GM19099 (cell line): Measurements from ENCODE around the gene LAMB2.

ENCODE experiments used
- POLR2A ChIP-seq: IDR thresholded peaks from 3 replicates; pipeline ENCODE4 v1.6.1; 2011; ENCODE audit warnings: low read depth; ENCODE audit not compliant: insufficient read length; ENCODE audit errors: extremely low read depth

Gene LAMB2

DNA sequence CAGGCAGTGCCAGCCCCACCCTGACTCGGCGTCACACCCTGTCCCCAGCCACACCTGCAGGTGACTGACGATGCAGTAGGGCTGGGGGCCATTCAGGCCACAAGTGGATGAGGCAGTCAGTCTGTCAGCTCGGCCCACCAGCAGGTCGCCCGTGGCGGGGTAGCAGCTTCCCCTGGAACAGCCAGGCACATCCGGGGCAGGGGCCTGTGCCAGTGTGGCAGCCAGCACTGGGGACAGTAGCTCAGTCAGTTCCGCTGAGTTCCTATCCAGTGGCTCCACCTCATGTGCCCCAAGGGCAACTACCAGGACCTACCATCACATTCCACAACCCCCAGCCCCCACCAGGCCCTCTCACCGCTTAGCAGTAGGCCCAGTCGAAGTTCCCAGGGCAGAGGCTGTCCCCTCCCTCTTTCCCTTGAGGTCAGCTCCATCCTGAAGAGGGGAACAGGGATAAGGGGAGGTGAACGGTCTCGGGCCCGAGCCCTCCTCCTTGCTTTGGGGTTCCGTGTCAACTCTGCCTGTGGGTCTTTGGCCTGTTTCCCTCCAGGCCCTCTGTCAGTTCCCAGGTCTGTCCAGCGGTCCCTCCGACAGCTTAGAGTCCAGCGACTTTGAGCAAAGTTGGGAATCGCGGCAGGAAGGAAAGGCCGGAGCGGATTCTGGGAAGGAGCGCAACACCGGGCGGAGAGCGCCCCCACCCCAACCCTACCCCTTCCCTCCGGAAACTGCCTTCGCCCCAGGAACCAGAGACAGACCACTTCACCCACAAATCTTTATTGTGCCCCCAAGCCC, at the start of gene LAMB2:
Gene LAMB2 (minus strand): TSS at position 614 of the 789 bp plus-strand sequence. CDS start 183 bp downstream, at position 431.
- no peak for TF ChIP-seq POLR2A

DNA sequence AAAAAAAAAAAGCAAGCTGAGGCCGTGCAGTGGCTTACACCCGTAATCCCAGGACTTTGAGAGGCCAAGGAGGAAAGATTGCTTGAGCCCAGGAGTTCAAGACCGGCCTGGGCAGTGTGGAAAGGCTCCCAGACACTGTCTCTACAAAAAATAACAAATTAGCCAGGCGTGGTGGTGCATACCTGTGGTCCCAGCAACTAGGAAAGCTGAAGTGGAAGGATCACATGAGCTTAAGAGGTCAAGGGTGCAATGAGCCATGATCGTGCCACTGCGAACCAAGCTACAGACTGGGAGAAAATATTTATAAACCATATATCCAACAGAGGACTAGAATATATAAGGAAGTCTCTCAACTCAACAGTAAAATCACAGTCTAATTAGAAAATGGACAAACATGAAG, 48.5 kb upstream of the LAMB2 start:
- TF ChIP-seq POLR2A: no peak

- TF ChIP-seq POLR2A: no peak
Observed at GRCh38 chr3:49180116-49180515, 47.3 kb upstream of the LAMB2 start.

DNA sequence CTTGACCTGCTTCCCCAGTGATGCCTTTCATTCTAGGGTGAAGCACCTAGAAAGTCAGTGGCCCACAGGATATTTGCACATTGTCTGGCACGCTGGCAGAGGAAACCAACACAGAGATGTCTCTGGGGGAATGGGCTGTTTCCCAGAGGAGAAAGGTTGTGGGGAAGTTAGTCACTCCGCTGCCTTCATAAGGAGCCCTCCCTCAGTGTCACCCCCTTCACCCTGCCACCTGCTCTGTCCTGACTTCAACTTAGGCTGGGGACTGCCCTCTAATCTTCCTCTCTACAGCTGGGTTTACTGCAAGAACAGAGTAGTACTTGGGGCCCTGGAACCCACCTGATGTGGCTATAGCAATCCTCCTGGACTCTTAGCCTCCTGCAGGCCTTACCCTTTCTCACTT, 44.2 kb upstream of the LAMB2 start:
- TF ChIP-seq POLR2A: no peak

- no peak for TF ChIP-seq POLR2A
Observed at GRCh38 chr3:49175530-49175929, 42.7 kb upstream of the LAMB2 start.

GRCh38 chr3:49174397-49174985, 41.6 kb upstream of the LAMB2 start:
- TF ChIP-seq POLR2A: no peak

GRCh38 chr3:49173792-49174170, 40.9 kb upstream of the LAMB2 start:
- TF ChIP-seq POLR2A: no peak

DNA sequence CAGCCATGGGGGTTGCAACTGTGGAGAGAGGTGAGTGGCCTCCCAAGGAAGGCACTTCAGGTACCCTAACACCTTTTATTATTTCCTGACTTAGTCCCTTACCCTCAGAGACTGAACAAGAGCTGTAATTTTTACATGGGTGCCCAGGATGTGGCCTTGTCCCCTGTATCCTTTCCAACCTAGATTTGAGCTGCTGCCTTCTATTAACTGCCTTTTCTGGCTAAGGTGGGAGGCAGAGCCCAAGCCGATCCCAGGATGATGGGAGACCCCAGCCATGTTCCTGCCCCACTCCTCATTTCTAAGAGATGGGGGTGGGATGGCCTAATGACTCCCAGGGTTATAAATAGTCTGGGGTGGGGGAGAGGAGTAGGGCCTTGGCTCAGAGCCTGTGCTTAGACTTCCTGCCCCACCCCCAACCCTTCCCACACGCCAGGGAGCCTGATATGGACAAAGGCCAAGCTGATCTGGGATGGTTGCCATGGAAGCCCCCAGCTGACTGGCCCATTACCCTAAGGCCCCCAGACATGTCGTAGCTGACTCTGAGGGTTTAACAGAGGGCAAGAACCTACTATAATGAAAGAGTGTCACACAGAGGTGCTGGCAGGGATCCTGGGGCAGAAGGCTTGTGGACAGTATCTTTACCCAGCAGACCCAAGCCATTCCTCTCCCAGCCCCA, 40.4 kb upstream of the LAMB2 start:
- no peak for TF ChIP-seq POLR2A

- no peak for TF ChIP-seq POLR2A
Observed at GRCh38 chr3:49172551-49173041, 39.7 kb upstream of the LAMB2 start.

- no peak for TF ChIP-seq POLR2A
Observed at GRCh38 chr3:49171775-49172500, 39.1 kb upstream of the LAMB2 start.

GRCh38 chr3:49171119-49171774, 38.4 kb upstream of the LAMB2 start, which contains the start of gene KLHDC8B:
Gene KLHDC8B (plus strand): TSS chr3:49171598. CDS start chr3:49172770, 1,172 bp downstream.
- TF ChIP-seq POLR2A: no peak

DNA sequence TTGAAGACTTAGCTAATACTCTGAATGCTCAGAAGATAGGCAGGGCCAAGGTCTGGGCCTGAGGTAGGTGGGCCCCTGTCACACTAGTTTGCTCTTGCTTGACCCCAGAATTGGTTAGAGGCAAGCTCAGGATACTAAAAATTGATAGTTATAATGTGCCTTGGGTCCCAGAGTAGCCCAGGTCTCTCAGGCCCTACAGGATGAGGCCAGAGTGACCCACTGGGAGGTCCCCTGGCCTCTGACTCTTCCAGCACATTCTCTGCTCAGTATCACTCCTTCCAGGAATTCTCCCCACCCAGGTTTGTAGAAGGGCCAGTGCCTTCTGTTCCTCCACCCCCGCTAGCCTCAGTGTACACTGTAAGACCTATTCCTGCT, 37.9 kb upstream of the LAMB2 start:
- TF ChIP-seq POLR2A: no peak

- no peak for TF ChIP-seq POLR2A
Observed at GRCh38 chr3:49166752-49167556, 34.1 kb upstream of the LAMB2 start.
